ENCODE results near the gene IRF2BP2.

The IRF2BP2 gene

GRCh38 chr1:234593771-234594504 is 16.0 kb downstream of the IRF2BP2 start:
- no peak overlapping the region for H3K4me3 ChIP-seq (ENCODE audit: low read depth, low read length)
- DNase-seq (ENCODE audit: low read depth), result no peak
- TF ChIP-seq, protein P1, sequence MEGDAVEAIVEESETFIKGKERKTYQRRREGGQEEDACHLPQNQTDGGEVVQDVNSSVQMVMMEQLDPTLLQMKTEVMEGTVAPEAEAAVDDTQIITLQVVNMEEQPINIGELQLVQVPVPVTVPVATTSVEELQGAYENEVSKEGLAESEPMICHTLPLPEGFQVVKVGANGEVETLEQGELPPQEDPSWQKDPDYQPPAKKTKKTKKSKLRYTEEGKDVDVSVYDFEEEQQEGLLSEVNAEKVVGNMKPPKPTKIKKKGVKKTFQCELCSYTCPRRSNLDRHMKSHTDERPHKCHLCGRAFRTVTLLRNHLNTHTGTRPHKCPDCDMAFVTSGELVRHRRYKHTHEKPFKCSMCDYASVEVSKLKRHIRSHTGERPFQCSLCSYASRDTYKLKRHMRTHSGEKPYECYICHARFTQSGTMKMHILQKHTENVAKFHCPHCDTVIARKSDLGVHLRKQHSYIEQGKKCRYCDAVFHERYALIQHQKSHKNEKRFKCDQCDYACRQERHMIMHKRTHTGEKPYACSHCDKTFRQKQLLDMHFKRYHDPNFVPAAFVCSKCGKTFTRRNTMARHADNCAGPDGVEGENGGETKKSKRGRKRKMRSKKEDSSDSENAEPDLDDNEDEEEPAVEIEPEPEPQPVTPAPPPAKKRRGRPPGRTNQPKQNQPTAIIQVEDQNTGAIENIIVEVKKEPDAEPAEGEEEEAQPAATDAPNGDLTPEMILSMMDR (IDR thresholded peaks at IDR 0.05; ENCODE audit: low read depth, low read length, missing control alignments), result no peak

DNA sequence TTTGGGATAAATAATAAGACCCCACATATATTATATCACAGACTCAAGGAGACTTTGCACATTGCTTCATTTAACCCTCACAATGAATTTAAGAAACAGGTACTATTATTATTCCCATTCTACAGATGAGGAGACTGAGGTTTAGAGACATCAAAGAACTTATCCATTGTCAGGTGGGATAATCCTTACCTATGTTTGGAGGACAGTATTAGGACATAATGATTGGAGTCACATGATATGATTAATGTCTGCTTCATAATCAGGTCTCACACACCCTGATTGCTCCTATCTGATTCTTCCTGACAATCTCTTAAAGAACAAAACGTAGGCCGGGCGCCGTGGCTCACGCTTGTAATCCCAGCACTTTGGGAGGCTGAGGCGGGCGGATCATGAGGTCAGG is 16.9 kb downstream of the IRF2BP2 start:
- DNase-seq (ENCODE audit: low read depth), result no peak
- TF ChIP-seq, protein P1 (IDR thresholded peaks at IDR 0.05; ENCODE audit: low read depth, low read length, missing control alignments), result no peak
- H3K4me3 ChIP-seq (ENCODE audit: low read depth, low read length), result no peak overlapping the region

- no peak for DNase-seq (ENCODE audit: low read depth)
- no peak overlapping the region for H3K4me3 ChIP-seq (ENCODE audit: low read depth, low read length)
- TF ChIP-seq, protein P1 (IDR thresholded peaks at IDR 0.05; ENCODE audit: low read depth, low read length, missing control alignments), result no peak
Measured at GRCh38 chr1:234592240-234592639, 17.7 kb downstream of the IRF2BP2 start.

- TF ChIP-seq, protein P1 (IDR thresholded peaks at IDR 0.05; ENCODE audit: low read depth, low read length, missing control alignments), result no peak
- no peak overlapping the region for H3K4me3 ChIP-seq (ENCODE audit: low read depth, low read length)
- no peak for DNase-seq (ENCODE audit: low read depth)
Measured at GRCh38 chr1:234591131-234591530, 18.8 kb downstream of the IRF2BP2 start.

DNA sequence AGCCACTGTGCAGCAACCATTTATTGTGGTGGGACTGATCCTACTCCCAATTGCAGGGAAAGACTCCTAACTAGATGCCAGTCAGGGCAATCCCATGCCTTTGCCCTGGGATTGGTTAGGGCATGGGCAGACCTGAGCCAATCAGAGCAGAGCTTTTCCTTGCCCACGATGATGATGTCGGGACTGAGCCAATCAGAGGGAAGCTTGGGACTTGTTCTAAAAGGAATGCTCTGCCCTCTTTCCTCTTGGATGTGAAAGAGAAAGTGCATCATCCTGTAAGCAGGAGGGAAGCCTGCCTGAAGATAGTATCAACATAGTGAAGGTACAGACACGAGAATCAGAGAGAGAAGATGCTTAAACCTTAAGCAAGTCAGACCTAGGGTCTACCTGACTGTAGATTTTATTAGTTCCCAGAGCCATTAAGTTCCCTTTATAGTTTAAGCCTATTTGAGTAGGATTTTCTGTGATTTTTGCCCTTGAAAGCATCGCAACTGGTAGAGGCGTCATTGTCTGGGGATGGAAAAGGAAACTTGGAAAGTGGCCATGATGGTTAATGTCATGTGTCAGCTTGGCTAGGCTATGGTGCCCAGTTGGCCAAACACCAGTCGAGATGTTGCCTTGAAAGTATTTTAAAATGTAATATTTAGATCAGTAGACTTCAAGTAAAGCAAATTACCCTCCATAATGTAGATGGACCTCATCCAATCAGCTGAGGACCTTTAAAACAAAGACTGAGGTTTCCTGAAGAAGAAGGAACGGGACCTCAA is 19.9 kb downstream of the IRF2BP2 start:
- H3K4me3 ChIP-seq (ENCODE audit: low read depth, low read length), result no peak overlapping the region
- DNase-seq (ENCODE audit: low read depth), result no peak
- TF ChIP-seq, protein P1 (IDR thresholded peaks at IDR 0.05; ENCODE audit: low read depth, low read length, missing control alignments), result no peak

DNA sequence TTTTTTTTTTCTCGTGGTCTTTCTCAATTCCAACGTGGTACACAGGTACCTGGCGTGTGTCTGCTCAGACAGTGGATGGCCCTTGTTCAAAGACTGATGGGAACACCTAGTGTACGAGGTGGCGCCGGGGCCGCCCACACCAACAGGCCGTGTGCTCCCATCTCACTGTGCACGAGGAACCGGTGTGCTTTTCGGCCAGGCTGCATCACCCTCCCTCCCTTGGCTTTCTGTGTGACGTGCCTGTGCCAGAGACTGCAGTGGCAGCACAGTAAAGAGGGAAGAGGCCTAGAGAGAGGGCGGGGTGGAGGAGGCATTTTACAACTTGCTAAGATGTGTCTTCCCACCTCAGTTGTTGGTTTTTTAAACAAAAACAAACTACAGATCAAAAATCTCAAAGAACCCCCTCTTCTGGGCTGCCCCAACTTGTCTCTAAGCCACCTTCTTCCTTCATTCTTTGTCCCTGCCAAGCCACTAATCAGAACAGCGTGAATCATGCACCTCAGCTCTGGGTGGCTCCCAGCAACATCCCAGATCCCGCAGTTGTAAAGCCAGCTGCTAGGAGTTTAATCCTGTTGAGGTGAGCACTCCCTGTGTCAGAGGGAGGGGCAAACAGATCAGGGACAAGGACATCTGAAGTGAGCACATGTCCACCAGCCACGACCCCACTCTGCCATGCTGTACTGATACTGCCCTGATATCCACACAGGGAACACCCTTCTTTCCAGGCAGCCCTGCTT is 20.7 kb downstream of the IRF2BP2 start:
- DNase-seq (ENCODE audit: low read depth), result no peak
- TF ChIP-seq, protein P1 (IDR thresholded peaks at IDR 0.05; ENCODE audit: low read depth, low read length, missing control alignments), result no peak
- no peak overlapping the region for H3K4me3 ChIP-seq (ENCODE audit: low read depth, low read length)
